Heart right ventricle (tissue), 16 donors: ENCODE results near the gene AKT3. TPM values are rescaled to one million over a fixed set of nuclear protein-coding genes. Genes with fewer than 3 reads are reported as not detected.

ENCODE experiments used
- ATAC-seq, 8 donors: fragments of 200-7000 bp; cut with Tn5 transposase; one replicate each; pipeline ENCODE4 v1.9.1; 2020; ENCODE audit warnings: mild to moderate bottlenecking in 8 of 8, moderate library complexity in 8 of 8, moderate number of reproducible peaks in 1 of 8
- DNase-seq, 2 donors: peaks; one replicate each; pipeline ENCODE4 v3.0.0-alpha.2; 2020
- H3K27ac ChIP-seq, 10 donors: fragments of 200-600 bp; sonication (generic) in 2 of 10; one replicate each; pipeline versions ENCODE4 v1.5.0 to v1.8.0; 2020 to 2022; ENCODE audit warnings: mild to moderate bottlenecking in 3 of 10
- H3K27me3 ChIP-seq, 7 donors: fragments of 200-600 bp; one replicate each; pipeline ENCODE4 v1.8.0; 2021 to 2022; ENCODE audit warnings: mild to moderate bottlenecking in 2 of 7
- H3K36me3 ChIP-seq, 9 donors: fragments of 200-600 bp; sonication (generic) in 1 of 9; one replicate each; pipeline versions ENCODE4 v1.5.0 to v1.8.0; 2020 to 2022; ENCODE audit warnings: mild to moderate bottlenecking in 2 of 9
- H3K4me1 ChIP-seq, 9 donors: fragments of 200-600 bp; sonication (generic) in 1 of 9; one replicate each; pipeline versions ENCODE4 v1.5.0 to v1.8.0; 2020 to 2022; ENCODE audit warnings: mild to moderate bottlenecking in 4 of 9
- H3K4me3 ChIP-seq, 10 donors: fragments of 200-600 bp; sonication (generic) in 2 of 10; one replicate each; pipeline versions ENCODE4 v1.5.0 to v1.8.0; 2020 to 2022; ENCODE audit warnings: mild to moderate bottlenecking in 7 of 10, moderate library complexity in 2 of 10
- H3K9me3 ChIP-seq, 11 donors: fragments of 200-600 bp in 10 of 11; sonication (generic) in 2 of 11; one replicate each; pipeline versions ENCODE4 v1.5.0 to v1.8.0; 2013 to 2022; ENCODE audit warnings: mild to moderate bottlenecking in 2 of 11, control low read depth in 1 of 11, moderate library complexity in 1 of 11
- WGBS, 2 donors: extraction: QIAGEN DNeasy Blood & Tissue Kit; methylation state at CpG; one replicate each; pipeline ENCODE4 v1.1.7; 2013; ENCODE audit warnings: inconsistent platforms in 1 of 2; 5-methylcytosine and 5-hydroxymethylcytosine counted together
- intact Hi-C, 10 donors: fragments of 100-400 bp; cut with DNase I; formaldehyde crosslinking; loops; one replicate each; pipeline versions ENCODE4 v1.11.1 to v1.14.2; 2022
- polyA plus RNA-seq, 2 donors: library from polyadenylated mRNA; stranded (reverse); fragments of 200-250 nt; gene quantifications; one replicate each; pipeline ENCODE4 v1.2.3, GENCODE V29; 2013
- total RNA-seq, 10 donors: library from RNA; stranded (reverse); fragmentation: NEBNext Ultra II Directional in 3 of 10; extraction: Animal tissue kit (Norgen Biotek cat#: 25700) in 3 of 10; gene quantifications; one replicate each; pipeline versions ENCODE4 v1.2.1 to v1.2.4, GENCODE V29; 2021 to 2023
- TF ChIP-seq, protein P1 (sequence below), 9 donors: fragments of 200-600 bp; sonication (generic) in 2 of 9; IDR thresholded peaks; one replicate each; pipeline versions ENCODE4 v1.5.0 to v1.8.0; 2021 to 2022; ENCODE audit warnings: antibody characterized with exemption in 9 of 9, mild to moderate bottlenecking in 5 of 9, moderate library complexity in 1 of 9
- donor health status: Arrhythmogenic right ventricular cardiomyopathy.
- donor health status: ischemic (EF 13 %, LVEDD 7.1; RV severe dilation, severe dysfunction).
- donor health status: healthy with polysubstance abuse.
- donor health status: DM: no; HTN: yes; CAD: no.
- donor health status: DM: no; HTN: no; CAD: no.
- donor health status: ischemic (EF 25% LVEDD 6.9; RV normal size, moderate dysfunction).
- donor health status: ischemic (EF 25% LVEDD 5.7; RV mildly dilated, moderate dysfunction).
- donor health status: healthy.
- donor health status: DM: yes; HTN: yes; CAD: no.
- donor health status: Ischemic cardiomyopathy.
- donor health status: ischemic (EF 35%, LVEDD 5.7; RV mildly dilated, moderate dysfunction).
- donor health status: nonischemic (EF 11% LVEDD 7.7; RV severe dilation, severe dysfunction).
- donor health status: DM: yes; HTN: yes; CAD: no.
- donor health status: PGD.
- donor health status: ischemic (EF 29% LVEDD 5.4; RV normal size, mild dysfunction).
- donor health status: nonischemic (EF 23%, LVEDD 6.1; RV moderate dilation, normal function).

Gene AKT3
- total and polyA plus RNA-seq, 12 donors, result 6.5 to 27.6 (median 17.7) TPM

DNA sequence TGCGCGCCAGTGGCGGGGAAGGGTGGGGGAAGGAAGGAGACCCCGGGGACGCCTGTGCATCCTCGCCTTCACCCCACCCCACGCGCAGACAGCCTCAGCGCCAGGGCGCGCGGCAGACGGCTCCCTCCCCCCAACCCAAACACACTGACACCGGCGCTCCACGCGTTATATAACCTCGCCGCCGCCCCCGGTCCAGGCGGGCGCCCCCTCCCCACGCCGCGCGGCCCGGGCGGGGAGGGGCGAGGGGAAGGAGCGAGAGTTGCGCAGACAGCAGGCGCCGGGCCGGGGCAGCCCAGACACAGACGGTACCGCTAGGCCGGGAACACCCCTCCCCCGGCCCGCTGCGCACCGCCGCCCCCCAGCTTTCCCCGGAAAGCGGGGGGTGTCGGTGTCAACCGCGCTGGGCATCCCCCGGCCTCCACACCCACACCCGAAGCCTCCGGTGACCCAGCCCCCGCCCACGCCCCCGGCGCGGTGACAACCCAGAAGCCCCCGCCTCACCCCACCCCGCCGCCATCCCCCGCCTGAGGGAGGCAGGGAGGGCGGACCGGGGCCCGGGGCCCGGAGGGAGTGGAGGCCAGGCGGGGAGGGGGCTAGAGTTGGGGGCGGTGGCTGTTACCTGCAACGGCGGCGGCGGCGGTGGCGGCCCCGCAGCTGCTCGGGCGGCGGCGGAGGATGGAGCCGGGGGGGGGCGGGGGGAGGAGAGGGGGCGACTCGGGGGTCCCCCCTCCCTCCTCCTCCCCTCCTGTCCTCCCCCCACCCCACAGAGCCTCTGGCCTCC, 432 bp downstream of the AKT3 start:
- 0 to 1% methylated on average over 33 to 77 of the region's 81 CpGs for WGBS, 2 donors
- Histone ChIP-seq H3K36me3 (no peaks in the 10 kb centered on the region), H3K4me3 (peak overlapping the region; percentile 76 to 90 (median 81)), H3K9me3 (peaks cover 0 to 3% (median 0%) of the 10 kb centered on the region in 11 donors), H3K27me3 (peaks cover 0 to 42% (median 15%) of the 10 kb centered on the region in 7 donors), H3K27ac (peak overlapping the region; percentile 92 to 99 (median 96)), H3K4me1 (peaks cover 0 to 24% (median 14%) of the 10 kb centered on the region in 9 donors)
- intact Hi-C loops, result loop anchor here in 3 of 10 donors (5.0 to 10.0 kb wide), 5 partner anchors 55 to 423 kb away; no protein-coding TSS in a partner anchor
- TF ChIP-seq, protein P1, sequence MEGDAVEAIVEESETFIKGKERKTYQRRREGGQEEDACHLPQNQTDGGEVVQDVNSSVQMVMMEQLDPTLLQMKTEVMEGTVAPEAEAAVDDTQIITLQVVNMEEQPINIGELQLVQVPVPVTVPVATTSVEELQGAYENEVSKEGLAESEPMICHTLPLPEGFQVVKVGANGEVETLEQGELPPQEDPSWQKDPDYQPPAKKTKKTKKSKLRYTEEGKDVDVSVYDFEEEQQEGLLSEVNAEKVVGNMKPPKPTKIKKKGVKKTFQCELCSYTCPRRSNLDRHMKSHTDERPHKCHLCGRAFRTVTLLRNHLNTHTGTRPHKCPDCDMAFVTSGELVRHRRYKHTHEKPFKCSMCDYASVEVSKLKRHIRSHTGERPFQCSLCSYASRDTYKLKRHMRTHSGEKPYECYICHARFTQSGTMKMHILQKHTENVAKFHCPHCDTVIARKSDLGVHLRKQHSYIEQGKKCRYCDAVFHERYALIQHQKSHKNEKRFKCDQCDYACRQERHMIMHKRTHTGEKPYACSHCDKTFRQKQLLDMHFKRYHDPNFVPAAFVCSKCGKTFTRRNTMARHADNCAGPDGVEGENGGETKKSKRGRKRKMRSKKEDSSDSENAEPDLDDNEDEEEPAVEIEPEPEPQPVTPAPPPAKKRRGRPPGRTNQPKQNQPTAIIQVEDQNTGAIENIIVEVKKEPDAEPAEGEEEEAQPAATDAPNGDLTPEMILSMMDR (IDR thresholded peaks at IDR 0.05), result no peak
- DNase-seq (peak; percentile 30 to 47), ATAC-seq (peak; percentile 48 to 79 (median 54))

DNA sequence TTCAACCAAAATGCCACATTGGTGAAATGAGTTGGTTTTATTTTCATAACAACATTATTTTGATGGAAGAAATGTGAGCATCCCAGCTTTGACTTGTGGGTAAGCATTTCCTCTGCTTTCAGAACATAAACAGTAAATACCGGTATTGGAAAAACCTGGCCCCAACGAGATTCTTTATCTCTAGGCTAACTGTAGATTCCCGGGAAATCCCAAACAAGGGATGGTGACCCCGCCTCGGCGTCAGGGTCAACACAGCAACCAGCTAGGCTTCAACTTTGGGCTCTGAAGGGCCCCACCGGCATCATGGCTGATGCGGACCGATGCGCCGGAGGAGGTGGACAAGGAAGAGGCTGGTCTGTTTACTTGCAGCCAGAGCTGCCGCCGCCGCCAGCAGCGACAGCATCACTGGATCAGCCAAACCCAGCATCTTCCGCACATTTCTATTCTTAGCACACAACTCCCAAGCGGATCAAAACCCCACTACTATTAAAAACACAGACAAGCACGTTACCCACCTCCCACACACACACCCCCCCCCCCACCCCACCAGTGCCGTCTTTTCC, 1.1 kb downstream of the AKT3 start:
- intact Hi-C loops, result loop anchor here in 2 of 10 donors (5.0 to 10.0 kb wide), 4 partner anchors 54 to 423 kb away; no protein-coding TSS in a partner anchor
- peaks cover 0 to 42% (median 15%) of the 10 kb centered on the region in 7 donors for H3K27me3 ChIP-seq

DNA sequence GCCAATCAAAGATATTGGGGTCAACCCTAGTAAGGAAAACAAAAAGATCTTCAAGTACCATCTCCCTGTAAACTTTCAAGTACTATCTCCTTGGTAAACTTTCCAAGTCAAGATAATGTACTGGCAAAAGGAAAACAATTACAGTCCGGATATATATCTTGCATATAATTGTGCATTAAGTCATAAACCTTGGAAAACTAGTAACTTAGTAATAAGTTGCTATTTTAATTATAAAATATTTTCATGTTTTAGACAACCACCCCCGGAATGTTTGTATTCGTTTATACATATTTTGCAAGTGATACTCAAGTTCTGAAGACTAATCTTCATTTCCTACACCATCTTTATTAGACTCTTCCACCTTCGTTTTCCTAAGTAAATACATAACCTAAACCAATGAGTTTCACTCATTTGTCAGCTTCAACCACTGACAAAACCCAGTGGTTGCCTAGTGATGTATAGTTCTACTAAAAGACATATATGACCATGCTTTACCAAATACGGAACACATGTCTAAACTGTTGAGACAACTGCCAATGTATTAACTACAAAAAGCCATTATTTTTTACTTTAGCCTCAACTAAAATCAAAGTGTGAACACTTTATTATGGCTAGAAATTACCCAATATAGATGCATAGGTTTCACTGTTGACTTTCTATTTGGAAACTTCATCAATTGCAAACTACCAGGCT, 1.7 kb downstream of the AKT3 start:
- no peak for ATAC-seq
- 74 to 81% methylated on average over 5 of the region's 5 CpGs for WGBS, 2 donors
- peaks cover 0 to 29% (median 19%) of the 10 kb centered on the region in 9 donors for H3K4me1 ChIP-seq
- no peak for DNase-seq
- H3K27ac ChIP-seq, result peak overlapping the region; percentile 25 to 99 (median 96)
- no peaks in the 10 kb centered on the region for H3K36me3 ChIP-seq
- H3K9me3 ChIP-seq, result peaks cover 0 to 3% (median 0%) of the 10 kb centered on the region in 11 donors
- peak overlapping the region in 9 of 10 donors; percentile 76 to 90 (median 79) for H3K4me3 ChIP-seq
- intact Hi-C loops, result loop anchor here in 2 of 10 donors (5.0 to 10.0 kb wide), 4 partner anchors 54 to 424 kb away; no protein-coding TSS in a partner anchor
- TF ChIP-seq, protein P1 (IDR thresholded peaks at IDR 0.05), result no peak
- peaks cover 0 to 42% (median 15%) of the 10 kb centered on the region in 7 donors for H3K27me3 ChIP-seq

More for the DNA sequence above, 1.1 kb downstream of the AKT3 start:
- DNase-seq (peak; percentile 58 to 61), ATAC-seq (peak; percentile 30 to 79 (median 66))
- 0 to 1% methylated on average over 19 of the region's 19 CpGs for WGBS, 2 donors
- peaks cover 0 to 3% (median 0%) of the 10 kb centered on the region in 11 donors for H3K9me3 ChIP-seq
- H3K36me3 ChIP-seq, result no peaks in the 10 kb centered on the region
- peak overlapping the region; percentile 92 to 99 (median 96) for H3K27ac ChIP-seq
- peaks cover 0 to 24% (median 14%) of the 10 kb centered on the region in 9 donors for H3K4me1 ChIP-seq
- TF ChIP-seq, protein P1 (IDR thresholded peaks at IDR 0.05), result no peak
- H3K4me3 ChIP-seq, result peak overlapping the region; percentile 76 to 90 (median 81)

DNA sequence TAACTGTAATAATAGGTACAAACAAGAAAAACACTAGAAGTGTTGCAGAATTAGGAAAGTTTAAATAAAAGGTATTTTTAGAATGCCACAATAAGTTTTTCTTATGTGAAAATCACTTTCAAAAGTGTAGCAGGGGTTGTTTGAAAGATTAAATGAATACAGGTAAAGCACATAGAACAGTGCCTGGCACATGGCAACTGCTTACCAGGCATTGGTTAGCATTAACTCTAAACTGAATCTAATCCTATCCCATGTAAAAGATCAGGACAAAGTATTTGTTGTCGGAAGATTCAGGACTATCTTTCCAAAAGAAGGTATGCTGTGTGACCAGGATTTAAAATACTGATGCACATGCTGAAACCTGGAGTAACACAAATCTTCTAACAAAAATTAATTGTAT, 3.3 kb downstream of the AKT3 start:
- TF ChIP-seq, protein P1 (IDR thresholded peaks at IDR 0.05), result no peak
- Histone ChIP-seq H3K27me3 (peaks cover 0 to 33% (median 5%) of the 10 kb centered on the region in 7 donors), H3K27ac (no peak overlapping the region), H3K36me3 (no peaks in the 10 kb centered on the region), H3K4me3 (no peak overlapping the region), H3K4me1 (peaks cover 0 to 40% (median 31%) of the 10 kb centered on the region in 9 donors), H3K9me3 (no peaks in the 10 kb centered on the region)
- DNase-seq (no peak), ATAC-seq (no peak)
- 94 to 95% methylated on average over 1 of the region's 1 CpG for WGBS, 2 donors
- intact Hi-C loops, result loop anchor here in 2 of 10 donors (5.0 to 10.0 kb wide), 4 partner anchors 52 to 426 kb away; no protein-coding TSS in a partner anchor
